ENCODE measurements around the gene COG4. TPM values are rescaled to one million over a fixed set of nuclear protein-coding genes. Genes with fewer than 3 reads are reported as not detected.

COG4 gene
- polyA plus RNA-seq, 3 donors, result 66.2 to 78.8 (median 75.4) TPM

DNA sequence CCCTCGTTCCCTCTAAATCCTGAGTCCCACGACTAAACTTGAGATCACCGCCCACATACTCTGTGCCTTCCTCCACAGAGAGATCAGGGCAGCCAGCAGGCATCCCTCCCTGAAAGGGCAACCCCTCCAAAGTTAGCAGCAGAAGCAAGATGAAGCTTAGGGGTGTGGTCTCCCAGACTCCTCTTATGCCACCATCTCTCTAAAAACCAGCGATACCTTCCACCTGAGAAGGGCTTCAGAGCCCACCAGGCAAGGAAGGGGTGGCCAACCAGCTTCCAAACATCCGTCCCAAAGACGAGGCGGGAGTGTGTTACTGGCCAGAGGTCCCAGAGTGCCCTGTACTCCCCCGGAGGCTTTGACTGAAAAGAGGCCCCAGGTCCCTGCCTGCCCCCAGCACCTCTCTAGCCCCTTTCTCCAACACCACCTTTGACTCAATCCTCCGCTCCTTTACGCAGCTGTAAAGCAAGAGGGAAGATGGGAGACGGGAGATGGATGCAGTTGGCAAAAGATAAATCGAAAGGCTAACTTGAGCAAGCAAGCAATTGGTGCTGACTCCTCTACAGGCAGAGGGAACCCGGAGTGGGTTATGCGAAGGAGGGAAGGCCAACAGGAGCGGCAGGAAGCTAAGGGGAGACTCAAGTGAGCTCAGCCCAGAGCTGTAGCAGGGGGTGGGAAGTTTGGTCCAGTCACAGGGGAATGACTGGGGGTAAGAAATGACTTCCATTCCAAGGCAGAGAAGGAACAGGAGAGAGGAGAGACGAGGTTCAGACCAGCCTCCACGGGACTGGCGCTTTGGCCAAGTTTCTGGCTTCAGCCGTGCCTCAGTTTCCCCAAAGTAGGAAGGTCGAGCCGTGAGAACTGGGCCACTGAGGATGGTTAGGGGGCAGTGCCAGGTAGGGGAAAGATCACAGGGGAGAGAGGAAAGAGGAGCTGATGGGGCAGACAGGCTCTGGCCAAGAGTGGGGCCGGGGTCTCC lies 85.5 kb downstream of the COG4 start:
- no peak for DNase-seq

DNA sequence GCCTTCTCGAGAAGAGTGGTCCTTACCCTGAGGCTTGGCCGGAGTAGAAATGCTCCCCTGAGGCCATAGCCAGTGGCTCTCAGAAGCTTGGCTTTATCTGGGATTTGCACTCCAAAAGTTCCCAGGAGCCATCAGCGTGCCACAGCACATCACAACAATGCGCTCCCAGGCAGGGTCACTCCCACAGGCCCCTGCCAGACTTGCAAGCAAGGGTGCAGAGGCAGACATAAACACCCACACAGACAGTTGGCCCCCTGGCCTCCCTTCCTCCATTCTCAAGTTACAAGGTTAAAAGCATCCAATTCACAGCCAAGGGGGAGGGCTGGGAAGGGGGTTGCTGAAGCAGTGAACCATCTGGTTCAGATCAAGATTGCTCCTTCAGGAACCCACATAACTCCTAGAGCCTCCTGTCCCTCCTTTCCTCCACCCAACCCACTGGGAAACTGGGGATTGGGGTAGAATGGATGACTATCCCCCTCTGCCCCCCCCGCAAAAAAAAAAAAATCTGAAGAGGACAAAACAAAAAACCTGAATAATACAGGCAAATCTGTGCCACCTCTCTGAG lies 86.3 kb downstream of the COG4 start:
- DNase-seq, result peak; percentile 95

DNA sequence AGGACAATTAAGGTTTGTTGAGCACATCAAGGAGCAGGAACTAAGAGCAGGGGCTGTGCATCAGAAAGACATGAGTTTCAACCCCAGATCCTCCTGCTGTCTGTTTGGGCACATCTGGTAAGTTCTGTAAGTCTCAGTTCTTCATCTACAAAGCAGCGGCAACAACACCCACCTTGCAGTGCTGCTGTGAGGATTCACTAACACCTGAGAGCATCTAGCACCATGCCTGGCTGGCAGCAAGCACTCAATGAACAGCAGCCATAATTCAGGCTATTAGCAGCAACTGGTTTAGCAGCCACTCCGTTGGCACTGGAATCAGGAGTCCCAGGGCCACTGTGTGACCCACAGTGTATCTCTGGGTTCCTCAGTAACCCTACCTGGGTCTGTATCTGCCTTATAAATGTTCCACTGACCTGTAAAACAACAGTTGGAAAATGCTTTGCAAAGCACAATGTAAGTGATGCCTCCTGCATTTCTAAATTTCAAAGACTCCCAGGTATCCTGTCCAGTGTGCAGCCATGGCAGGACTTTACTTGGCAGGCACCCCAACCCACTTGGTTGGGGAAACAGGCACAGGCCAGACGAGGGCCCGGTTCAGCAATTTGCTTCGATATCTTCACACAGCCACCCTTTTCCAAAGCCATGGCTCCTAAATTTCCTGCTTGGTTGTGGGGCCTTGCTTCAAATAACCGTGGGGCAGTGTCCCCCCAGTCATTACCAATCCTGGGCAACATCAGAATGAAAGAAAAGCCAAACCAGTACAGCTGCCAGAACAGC lies 88.7 kb downstream of the COG4 start:
- no peak for DNase-seq

DNA sequence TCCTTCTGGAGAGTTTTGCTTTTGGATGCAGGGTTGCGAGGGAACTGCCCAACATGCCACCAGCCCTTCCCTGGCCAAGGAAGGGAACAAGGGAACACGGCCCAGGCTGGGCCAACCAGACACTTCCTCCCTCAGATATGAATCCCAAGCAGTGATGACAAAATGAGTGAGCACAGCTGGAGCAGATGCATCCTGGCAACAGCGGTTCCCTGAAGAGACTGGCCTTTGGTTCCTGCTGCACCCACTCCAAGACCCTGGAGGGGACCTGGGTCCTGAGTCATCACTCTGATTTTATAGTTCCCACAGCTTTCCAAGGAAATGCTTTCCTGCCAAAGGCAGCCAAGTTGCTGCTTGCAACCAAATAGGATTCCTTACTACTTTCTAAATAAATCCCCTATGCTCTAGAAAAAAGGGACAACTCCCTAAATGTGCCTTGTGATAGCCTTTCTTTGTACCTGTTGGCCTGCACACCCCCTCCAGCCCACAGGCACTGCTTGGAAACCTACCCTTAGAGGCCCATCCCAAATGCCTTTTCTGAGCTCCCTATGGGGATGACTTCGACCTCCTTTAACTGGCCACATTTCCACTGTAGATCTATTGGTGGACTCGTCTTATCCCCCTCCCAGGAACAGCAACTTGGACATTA lies 89.8 kb downstream of the COG4 start:
- DNase-seq, result no peak

DNA sequence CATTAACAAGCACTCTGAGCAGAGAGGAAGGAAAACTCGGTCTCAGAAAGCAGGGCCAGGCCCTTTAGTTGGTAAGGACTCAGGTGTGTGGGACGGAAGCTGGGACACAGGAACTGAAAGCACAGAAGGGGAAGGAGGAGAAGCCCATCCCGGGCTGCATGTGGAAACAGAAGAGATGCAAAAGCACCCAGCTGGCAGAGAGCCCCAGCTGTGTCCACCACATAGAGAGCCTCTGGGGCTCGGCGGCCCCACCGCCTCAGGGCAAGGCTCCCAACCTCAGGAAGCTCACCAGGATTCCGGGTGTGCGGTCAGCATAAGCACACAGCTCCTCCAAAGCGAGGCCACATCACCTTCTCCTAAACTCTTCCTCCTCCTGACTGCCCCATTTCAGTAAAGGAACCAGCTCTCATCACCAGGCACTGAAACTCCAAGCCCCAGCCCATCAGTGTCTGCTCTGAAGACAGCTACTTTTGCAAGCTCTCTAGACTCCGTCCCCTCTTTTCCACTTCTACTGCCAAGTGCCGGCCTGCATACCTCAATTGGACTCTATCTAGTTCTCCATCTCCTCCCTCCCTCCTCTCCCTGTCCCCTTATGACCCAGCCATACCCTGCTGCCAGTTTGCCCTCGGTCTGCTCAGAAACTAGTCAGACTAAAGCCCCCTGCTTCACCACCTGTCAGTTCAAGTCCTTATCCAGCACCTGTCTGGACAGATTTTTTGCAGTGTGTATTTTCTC lies 90.5 kb downstream of the COG4 start:
- DNase-seq, result no peak

DNA sequence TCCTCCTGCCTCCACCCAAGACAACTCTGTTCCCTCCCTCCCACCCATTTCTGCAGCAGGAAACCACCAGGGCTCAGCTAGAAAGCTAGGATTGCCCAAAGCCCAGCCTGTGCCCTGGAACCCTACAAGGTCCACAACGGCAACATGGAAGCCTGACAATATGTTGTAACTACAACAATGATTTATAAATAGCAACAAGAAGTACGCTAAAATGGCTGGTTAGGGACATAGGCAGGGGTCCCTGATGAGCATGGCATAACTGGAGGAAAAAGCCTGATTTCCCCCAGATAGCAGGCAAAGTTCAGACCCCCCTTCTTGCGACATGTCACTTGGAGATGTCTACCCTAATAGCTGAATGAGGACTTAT lies 91.0 kb downstream of the COG4 start:
- no peak for DNase-seq

DNA sequence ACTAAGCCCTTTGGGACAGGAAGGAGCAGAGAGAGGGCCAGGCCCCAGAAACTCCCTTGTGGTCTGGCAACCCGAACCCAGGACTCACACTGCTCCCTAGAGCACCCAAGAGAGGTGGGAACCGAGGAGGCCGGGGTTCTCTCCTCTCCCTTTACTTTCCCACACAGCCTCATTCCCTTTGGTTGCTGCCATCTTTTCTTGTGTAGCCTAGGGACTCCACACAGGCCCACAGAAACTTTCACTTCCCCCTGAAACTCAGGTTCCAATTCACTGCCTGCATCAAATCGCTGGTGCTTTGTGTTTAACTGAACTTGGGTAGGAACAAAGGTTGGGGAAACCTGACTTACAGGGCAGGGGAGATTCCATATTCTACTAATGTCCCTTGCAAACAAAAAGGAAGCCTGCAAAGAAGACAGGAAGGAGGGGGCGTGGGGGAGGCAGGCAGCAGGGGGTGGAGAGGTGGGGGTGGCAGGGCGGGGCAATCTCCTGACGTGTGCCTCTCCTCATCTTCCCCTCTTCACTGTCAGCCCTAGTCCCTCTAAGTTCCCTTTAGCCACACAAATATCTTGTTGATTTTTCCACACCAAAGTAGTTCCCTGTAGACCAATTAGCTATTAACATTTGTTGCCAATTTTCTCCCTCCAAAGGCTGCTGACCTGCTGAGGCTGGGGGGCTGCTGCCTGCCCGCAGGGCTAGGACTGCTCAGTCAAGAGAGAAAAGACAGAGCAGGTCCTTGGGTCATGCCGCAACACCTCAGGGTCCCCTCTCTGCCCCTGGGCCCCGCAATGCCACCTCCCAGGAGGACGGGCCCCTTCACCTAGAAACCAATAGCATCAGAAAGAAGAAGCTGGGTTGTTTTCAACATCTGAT lies 92.5 kb downstream of the COG4 start:
- DNase-seq, result peak; percentile 53

Other genes with a start within 250 kb of the COG4 start
- 10 to 100 TPM; 82.5 to 95.4 (median 83.2) TPM for gene AARS1, start 234.0 kb downstream of the COG4 start, polyA plus RNA-seq (ENCODE audit: insufficient read length in 3 of 3)
- gene DDX19B, start 224.4 kb downstream of the COG4 start, polyA plus RNA-seq (ENCODE audit: insufficient read length in 3 of 3), result 10 to 100 TPM; 31.4 to 38.1 (median 34.8) TPM
- 10 to 100 TPM; 42.7 to 52.6 (median 50.8) TPM for gene DDX19A, start 176.7 kb downstream of the COG4 start, polyA plus RNA-seq (ENCODE audit: insufficient read length in 3 of 3)
- 10 to 100 TPM; 28.2 to 29.7 (median 28.5) TPM for gene ST3GAL2, start 84.5 kb downstream of the COG4 start, polyA plus RNA-seq (ENCODE audit: insufficient read length in 3 of 3)
- 10 to 100 TPM; 14.6 to 22.7 (median 21.4) TPM for gene FCSK, start 69.0 kb downstream of the COG4 start, polyA plus RNA-seq (ENCODE audit: insufficient read length in 3 of 3)
- 100 to 1,000 TPM; 372 to 405 (median 381) TPM for gene SF3B3, start 262 bp upstream of the COG4 start, polyA plus RNA-seq (ENCODE audit: insufficient read length in 3 of 3)
- 1 to 10 TPM in 1 of 3 donors, under 1 TPM in 2; 0.87 to 1.2 (median 0.88) TPM for gene IL34, start 123.0 kb upstream of the COG4 start, polyA plus RNA-seq (ENCODE audit: insufficient read length in 3 of 3)
- gene MTSS2, start 162.5 kb upstream of the COG4 start, polyA plus RNA-seq (ENCODE audit: insufficient read length in 3 of 3), result 10 to 100 TPM; 49.9 to 58.1 (median 55.2) TPM

Measured in renal pelvis (tissue), 4 donors.